GM19397 (cell line): ENCODE results near the gene NDC1.
"Not testable (repeated sequence)": the region's sequence is repeated elsewhere in the genome, so short reads cannot be mapped to it uniquely, and the experiment has no call there.

Source experiments
- ATAC-seq: cut with Tn5 transposase; IDR thresholded peaks from one replicate; pipeline ENCODE4 v1.9.1; 2021; ENCODE audit warnings: mild to moderate bottlenecking, moderate library complexity; ENCODE audit not compliant: unreplicated experiment

The NDC1 gene

DNA sequence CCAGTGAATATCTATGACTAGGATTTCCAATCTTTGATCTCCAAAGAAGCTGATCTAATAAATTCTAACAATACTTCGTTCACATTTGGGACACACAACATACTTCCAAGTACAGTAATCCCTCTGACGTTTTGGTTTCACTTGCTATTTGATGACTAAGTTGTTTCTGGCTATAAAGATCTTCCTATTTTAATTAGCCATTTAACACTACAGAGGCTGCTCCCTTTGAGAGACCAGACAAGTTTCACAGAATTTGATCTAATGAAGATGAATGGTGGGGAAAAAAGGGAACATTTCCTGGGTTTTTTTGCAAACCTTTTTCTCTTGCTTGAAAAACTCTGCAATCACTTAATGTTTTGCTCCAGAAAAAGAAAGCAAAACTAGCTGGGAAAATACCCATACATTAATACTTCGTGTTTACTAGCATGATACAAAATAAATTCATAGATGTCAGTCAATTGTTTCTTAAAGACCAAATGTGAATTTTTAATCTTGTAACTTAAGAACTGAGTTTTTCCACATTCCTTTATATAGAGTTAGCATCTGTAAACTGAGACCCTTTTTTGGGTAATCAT is 71.2 kb downstream of the NDC1 start:
- ATAC-seq, result no peak

- no peak for ATAC-seq
Observed at GRCh38 chr1:53766194-53766742, 71.8 kb downstream of the NDC1 start.

DNA sequence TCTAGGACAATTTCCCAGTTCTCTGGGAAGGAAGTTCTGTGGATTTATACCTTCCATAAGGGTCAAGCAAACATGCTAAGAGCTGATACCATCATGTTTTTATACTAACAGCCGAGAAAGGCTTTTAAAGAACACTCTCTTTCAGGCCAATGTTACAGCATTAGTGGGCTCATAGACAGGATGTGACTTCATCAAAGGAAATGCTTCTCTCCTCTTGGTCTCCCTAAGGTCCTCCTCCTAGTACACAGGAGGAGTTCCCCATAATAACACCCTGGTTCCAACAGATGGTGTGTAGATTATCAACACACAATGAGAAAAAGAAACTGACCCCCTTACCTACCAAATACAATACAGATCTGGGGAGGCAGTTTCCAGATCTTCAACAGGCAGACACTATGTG is 72.4 kb downstream of the NDC1 start:
- no peak for ATAC-seq

GRCh38 chr1:53763911-53764310 is 74.2 kb downstream of the NDC1 start:
- no peak for ATAC-seq

DNA sequence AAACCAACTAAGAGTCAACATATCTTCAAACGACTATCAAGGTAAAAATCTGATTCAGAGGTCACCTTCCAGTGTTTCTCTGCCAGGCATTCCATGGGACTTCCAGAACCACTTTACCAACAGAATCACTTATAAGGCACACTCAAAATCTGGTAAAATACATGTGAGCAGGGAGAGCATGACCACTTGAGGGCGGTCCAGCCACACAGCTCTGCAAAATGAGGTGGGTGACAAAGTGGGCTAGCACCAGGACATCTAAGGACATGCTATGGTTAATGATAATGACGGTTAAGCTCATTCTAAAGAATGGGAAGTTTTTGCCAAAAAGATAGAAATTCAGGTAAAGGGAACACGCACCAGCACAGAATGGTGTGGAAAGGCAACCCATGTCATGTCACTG is 74.6 kb downstream of the NDC1 start:
- ATAC-seq, result no peak

- ATAC-seq, result not testable (repeated sequence)
Observed at GRCh38 chr1:53760497-53760896, 77.6 kb downstream of the NDC1 start.

DNA sequence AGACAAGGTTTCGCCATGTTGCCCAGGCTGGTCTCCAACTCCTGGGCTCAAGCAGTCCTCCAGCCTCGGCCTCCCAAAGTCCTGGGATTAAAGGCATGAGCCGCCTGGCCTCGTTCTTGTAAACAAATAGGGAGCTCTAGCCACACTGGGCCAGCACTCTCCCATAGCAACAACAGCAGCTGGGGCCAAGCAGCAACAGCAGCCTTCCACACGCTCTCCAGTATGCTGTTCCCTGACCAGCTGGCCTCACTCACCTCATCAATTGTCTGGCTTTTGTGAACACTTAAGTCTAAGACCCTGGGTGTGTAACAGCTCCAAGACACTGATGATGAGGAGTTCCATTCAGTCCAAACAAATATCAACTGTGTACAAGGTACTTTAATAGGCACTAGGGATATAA is 82.2 kb downstream of the NDC1 start:
- ATAC-seq, result no peak

DNA sequence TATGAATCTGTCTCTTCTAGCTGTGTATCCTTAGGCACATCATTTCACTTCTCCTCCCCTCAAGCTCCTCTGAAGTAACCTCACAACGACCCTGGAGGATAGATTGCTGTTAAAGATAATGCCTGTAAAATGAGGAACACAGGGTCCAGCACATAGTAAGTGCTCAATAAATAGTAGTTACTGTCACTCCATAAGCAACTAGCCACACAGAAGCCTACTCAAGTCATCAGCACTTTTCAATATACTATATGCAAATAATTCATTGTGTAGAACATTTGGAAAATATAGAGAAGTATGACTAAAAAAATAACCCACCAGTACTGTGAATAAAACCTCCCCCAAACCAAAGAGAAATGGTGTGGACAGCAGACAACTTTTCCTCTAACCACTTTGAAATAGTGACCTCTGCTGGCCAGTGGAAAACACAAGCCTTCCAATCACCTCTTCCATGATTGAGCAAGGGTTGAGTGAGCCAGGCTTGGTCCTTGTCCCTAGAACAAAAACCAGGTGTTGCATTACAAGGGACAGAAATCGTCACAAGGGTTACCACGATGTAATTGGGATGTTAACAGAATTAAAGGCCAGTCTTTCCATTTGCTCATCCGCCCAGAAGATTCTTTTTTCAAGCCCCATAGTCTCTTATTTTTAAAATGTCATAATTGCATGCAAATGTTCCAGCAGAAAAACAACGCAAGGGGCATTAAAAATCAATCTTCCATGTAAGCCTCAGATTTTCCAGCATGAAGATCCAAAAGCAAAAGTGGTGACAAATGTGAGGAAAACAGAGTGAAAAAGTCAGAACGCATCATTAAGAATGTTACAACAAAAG is 83.4 kb downstream of the NDC1 start:
- no peak for ATAC-seq

- ATAC-seq, result no peak
Observed at GRCh38 chr1:53752281-53752680, 85.8 kb downstream of the NDC1 start.

- no peak for ATAC-seq
Observed at GRCh38 chr1:53747841-53748240, 90.3 kb downstream of the NDC1 start.

DNA sequence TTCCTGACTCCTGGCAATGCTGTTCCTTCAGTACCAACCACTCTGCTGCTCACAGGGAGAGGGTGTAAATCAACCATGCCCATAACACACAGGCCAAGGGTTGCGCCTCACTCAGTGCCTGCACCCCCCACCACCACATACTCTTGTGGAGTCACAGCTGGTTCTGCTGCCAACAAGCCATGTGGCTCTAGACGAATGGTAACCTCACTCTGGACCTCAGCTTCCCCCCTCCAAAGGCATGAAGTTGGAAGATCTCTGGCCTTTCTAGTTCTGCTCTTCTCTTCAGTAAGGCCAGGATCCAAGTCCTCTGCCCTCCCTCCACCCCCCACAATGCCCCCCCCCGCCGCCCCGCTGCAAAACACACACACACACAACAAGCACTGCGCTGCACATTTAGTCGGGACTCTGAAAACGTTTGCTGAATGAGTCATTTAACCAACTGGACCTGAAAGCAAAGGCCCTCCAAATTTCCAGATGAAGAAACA is 97.4 kb downstream of the NDC1 start:
- ATAC-seq, result no peak

GRCh38 chr1:53739109-53739681 is 98.9 kb downstream of the NDC1 start, which contains the start of gene GLIS1:
Gene GLIS1, minus strand, starts transcription at chr1:53739164. Its CDS starts 1,100 bp downstream, at chr1:53738064.
- ATAC-seq, result peak; percentile 95

- ATAC-seq, result peak; percentile 30
Observed at GRCh38 chr1:53738205-53739108, 99.6 kb downstream of the NDC1 start.

GRCh38 chr1:53737648-53738204 is 100.4 kb downstream of the NDC1 start:
- ATAC-seq, result no peak

- no peak for ATAC-seq
Observed at GRCh38 chr1:53736290-53736689, 101.8 kb downstream of the NDC1 start.

DNA sequence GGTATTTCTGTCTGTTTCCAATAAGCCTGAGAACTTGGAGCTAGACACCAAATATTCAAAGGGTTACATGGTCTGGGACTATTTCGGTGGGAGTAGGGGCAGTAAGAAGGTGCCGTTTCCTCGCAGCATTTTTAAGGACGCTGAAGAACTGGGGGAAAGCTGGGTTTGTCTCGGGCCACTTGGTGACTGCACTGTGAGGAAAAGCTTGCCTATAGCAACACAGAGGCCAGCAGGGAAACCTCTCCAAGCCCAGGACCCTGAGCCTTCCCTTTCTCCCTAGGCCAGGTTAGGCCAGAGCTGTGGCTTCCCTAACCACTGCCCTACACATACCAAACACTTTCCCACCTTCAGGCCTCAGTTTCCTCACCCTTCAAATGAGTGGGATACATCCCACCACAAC is 102.4 kb downstream of the NDC1 start:
- ATAC-seq, result no peak

DNA sequence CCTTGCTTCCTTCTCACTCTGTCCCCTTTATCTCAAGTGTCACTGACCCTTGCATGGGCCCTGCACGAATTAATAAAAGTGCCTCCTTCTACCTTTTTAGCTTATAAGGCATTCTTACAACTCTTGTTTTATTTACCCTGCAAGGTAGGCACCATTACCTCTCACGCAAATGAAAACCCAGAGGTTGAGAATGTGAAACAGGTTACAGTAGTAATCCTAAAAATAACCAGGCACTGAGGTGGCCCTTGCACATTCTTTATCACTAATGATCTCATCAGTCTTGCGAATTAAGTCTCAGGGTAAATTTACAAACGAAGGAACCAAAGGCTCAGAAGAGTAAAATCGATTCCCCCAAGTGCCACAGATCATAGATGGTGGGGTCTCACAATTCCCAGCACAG is 102.8 kb downstream of the NDC1 start:
- ATAC-seq, result no peak

GRCh38 chr1:53734650-53735211 is 103.4 kb downstream of the NDC1 start:
- ATAC-seq, result no peak

DNA sequence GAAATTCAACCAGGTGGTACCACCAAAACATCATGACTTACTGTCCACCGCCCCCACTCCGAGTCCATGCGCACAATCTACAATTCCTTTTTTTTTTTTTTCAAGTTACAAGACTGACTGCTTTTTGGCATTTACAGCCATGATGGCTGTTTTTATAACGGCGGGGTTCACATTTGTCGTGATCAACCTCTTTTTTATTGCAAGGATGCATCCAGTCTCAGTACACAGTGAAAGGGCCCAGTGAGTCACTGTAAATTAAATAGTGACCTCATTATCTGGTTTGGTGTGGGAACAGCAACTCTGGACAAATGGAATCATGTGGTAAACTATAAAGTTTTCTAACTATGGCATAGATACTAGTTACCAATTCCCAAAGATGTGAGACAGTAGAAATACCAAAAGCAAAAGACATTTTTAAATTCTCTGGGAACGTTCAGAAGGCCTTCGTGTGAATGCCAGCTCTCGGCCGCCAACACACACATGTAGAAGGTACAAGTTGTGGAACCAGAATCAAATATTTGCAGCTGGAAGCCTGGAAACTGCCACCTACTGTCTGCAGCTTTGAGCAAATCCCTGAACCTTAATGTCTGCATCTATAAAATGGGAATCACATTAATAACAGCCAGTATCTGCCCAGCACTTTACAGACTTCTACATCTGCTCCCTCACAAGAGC is 104.0 kb downstream of the NDC1 start:
- ATAC-seq, result no peak
